ENCODE results near the gene NLE1. TPM values are rescaled to one million over a fixed set of nuclear protein-coding genes. Genes with fewer than 3 reads are reported as not detected.
A peak's percentile ranks its signal among the peaks of the same experiment; 100 is the strongest.
"Not testable (repeated sequence)": the region's sequence is repeated elsewhere in the genome, so short reads cannot be mapped to it uniquely, and the experiment has no call there.

The NLE1 gene
- total and polyA plus RNA-seq, 4 donors, result 4.5 to 10.4 (median 5.8) TPM

DNA sequence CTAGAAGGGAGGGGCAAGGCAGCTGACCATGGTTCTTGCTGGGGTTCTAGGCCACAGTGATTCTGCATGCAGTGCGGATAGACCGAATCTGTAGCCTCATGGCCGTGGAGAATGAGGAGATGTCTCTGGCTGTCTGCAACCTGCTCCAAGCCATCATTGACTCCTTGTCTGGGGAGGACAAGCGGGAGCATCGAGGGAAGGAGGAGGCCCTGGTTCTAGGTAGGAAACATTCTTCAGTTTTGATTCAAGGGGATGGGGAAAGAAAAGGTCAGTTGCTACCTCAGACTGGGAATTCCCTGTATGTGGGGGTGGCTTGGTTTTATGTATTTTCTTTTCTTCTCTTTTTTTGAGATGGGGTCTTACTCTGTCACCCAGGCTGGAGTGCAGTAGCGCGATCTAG is 13.1 kb upstream of the NLE1 start:
- no peak for ATAC-seq (ENCODE audit: low FRiP score)
- no peaks in the 10 kb centered on the region for H3K27me3 ChIP-seq (ENCODE audit: control insufficient read depth in 1 of 2, insufficient read depth in 2 of 2, low read length in 1 of 2)
- H3K9me3 ChIP-seq (ENCODE audit: control insufficient read depth, low read length), result no peaks in the 10 kb centered on the region
- no peaks in the 10 kb centered on the region for H3K4me1 ChIP-seq (ENCODE audit: control insufficient read depth in 1 of 2, insufficient read depth in 2 of 2, low read length in 2 of 2)
- no peak overlapping the region for H3K4me3 ChIP-seq (ENCODE audit: low read length in 2 of 2)
- WGBS, 2 donors, result 93% methylated on average over 7 of the region's 7 CpGs
- H3K27ac ChIP-seq (ENCODE audit: low read depth in 1 of 2, low read length in 2 of 2), result no peak overlapping the region
- H3K36me3 ChIP-seq (ENCODE audit: control insufficient read depth in 1 of 2, insufficient read depth in 2 of 2, low read length in 1 of 2), result no peaks in the 10 kb centered on the region
- intact Hi-C loops (cut with DNase I), result no loop called here
- no peak for DNase-seq

DNA sequence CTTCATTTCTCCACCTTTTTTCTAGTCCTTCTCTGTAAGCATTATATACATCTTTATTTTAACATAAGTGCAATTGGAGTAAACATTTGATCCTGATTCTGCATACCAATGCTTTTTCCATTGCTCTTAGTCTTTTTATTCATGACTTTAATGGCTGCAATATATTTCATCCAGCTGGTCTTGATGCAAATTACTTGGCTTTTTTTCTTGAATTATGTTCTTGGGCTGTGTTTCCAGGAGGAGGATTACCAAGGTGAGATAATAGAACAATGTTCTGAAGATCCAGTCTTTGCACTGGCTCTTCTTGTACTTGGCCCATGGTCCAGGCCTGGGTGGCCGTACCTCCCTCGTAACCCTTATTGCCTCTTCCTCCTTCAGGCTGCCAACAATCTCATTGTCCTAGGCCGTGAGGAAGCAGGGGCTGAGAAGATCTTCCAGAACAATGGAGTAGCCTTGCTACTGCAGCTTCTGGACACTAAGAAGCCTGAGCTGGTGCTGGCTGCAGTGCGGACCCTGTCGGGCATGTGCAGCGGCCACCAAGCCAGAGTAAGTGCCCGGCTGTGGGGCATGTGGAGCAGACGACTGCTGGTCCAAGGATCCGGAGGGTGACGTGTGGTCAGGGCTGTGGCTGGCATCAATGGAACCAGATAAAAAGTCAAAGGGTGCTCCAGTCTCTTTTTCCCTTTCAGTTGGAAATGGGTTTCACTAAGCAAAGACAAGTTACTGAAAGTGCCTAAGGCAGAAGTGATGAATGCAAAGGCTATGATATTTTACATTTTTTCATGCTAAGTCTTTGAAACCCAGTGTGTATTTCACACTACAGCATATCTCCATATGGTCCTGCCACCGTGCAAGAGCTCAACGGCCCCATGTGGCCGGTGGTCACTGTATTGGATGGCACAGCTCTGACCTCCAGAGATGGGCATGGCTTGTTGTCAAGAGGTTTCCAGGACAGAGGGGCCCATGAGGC is 12.4 kb upstream of the NLE1 start:
- no peak overlapping the region for H3K27ac ChIP-seq (ENCODE audit: low read depth in 1 of 2, low read length in 2 of 2)
- intact Hi-C loops (cut with DNase I), result no loop called here
- H3K9me3 ChIP-seq (ENCODE audit: control insufficient read depth, low read length), result no peaks in the 10 kb centered on the region
- H3K4me3 ChIP-seq (ENCODE audit: low read length in 2 of 2), result no peak overlapping the region
- H3K4me1 ChIP-seq (ENCODE audit: control insufficient read depth in 1 of 2, insufficient read depth in 2 of 2, low read length in 2 of 2), result no peaks in the 10 kb centered on the region
- ATAC-seq (ENCODE audit: low FRiP score) (no peak), DNase-seq (peak in 1 of 2 donors; percentile 46)
- no peaks in the 10 kb centered on the region for H3K27me3 ChIP-seq (ENCODE audit: control insufficient read depth in 1 of 2, insufficient read depth in 2 of 2, low read length in 1 of 2)
- no peaks in the 10 kb centered on the region for H3K36me3 ChIP-seq (ENCODE audit: control insufficient read depth in 1 of 2, insufficient read depth in 2 of 2, low read length in 1 of 2)
- WGBS, 2 donors, result 87 to 88% methylated on average over 13 of the region's 13 CpGs

DNA sequence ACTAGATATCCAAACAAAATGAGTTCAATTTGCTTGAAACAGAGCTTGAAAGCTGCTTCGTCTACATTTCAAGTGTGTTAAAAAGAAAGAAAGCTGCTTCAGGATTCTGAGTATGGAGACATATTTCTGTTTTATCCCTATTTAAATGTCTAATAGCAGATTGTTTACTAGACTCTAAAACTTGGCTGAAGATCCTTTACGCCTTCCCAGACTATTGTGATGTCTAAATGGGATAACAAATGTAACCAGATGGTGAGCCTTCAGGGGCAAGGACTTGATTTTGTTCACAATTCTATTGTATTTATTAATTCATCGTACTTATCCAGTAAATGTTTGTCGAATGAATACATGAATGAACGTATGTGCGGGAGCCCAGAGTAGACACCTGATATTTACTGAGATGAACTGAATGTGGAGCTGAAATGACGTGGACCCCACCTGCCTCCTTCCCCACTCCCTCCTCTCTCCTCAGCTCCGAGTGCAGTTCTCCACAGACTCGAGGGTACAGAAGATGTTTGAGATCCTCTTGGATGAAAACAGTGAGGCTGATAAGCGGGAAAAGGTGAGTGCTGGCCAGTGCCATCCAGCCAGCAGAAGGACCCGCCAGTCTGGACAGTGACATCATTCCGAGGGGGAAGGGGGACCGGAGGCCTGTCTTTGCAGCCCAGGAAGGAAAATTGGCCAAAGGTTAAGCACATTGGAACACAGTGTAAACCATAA is 10.5 kb upstream of the NLE1 start:
- ATAC-seq (ENCODE audit: low FRiP score) (no peak), DNase-seq (no peak)
- Histone ChIP-seq H3K36me3 (ENCODE audit: control insufficient read depth in 1 of 2, insufficient read depth in 2 of 2, low read length in 1 of 2) (no peaks in the 10 kb centered on the region), H3K27ac (ENCODE audit: low read depth in 1 of 2, low read length in 2 of 2) (no peak overlapping the region), H3K4me1 (ENCODE audit: control insufficient read depth in 1 of 2, insufficient read depth in 2 of 2, low read length in 2 of 2) (no peaks in the 10 kb centered on the region), H3K4me3 (ENCODE audit: low read length in 2 of 2) (no peak overlapping the region), H3K27me3 (ENCODE audit: control insufficient read depth in 1 of 2, insufficient read depth in 2 of 2, low read length in 1 of 2) (no peaks in the 10 kb centered on the region), H3K9me3 (ENCODE audit: control insufficient read depth, low read length) (no peaks in the 10 kb centered on the region)
- intact Hi-C loops (cut with DNase I), result no loop called here
- 70 to 71% methylated on average over 13 of the region's 13 CpGs for WGBS, 2 donors

DNA sequence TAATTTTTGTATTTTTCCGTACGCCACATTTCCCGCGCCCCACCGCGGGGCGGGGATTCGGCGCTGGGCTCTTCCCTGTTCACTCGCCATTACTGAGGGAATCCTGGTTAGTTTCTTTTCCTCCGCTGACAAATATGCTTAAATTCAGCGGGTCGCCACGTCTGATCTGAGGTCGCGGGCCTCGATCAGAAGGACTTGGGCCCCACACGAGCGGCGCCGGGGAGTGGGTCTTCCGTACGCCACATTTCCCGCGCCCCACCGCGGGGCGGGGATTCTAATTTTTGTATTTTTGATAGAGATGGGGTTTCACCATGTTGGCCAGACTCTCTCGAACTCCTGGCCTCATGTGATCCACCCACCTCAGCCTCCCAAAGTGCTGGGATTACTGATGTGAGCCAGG is 9.0 kb upstream of the NLE1 start:
- H3K4me3 ChIP-seq (ENCODE audit: low read length in 2 of 2); DNase-seq; H3K9me3 ChIP-seq (ENCODE audit: control insufficient read depth, low read length); ATAC-seq (ENCODE audit: low FRiP score); intact Hi-C loops (cut with DNase I); H3K4me1 ChIP-seq (ENCODE audit: control insufficient read depth in 1 of 2, insufficient read depth in 2 of 2, low read length in 2 of 2); H3K27me3 ChIP-seq (ENCODE audit: control insufficient read depth in 1 of 2, insufficient read depth in 2 of 2, low read length in 1 of 2); H3K36me3 ChIP-seq (ENCODE audit: control insufficient read depth in 1 of 2, insufficient read depth in 2 of 2, low read length in 1 of 2); H3K27ac ChIP-seq (ENCODE audit: low read depth in 1 of 2, low read length in 2 of 2): not testable (repeated sequence)
- 88 to 90% methylated on average over 29 of the region's 29 CpGs for WGBS, 2 donors

DNA sequence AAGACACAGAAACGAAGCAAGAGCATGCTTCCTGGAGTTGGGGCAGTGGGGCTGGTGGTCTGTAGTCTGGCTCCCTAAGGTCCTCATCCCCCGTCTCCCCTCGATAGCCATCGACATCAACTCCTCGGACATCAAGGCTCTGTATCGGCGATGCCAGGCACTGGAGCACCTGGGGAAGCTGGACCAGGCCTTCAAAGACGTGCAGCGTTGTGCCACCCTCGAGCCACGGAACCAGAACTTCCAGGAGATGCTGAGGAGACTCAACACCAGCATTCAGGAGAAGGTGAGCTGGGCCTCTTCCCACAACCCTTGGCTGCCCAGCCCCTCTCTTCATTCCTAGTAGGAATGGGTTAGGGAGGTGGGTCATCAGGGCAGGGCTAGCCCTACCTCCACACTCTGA is 7.8 kb upstream of the NLE1 start:
- Histone ChIP-seq H3K4me1 (ENCODE audit: control insufficient read depth in 1 of 2, insufficient read depth in 2 of 2, low read length in 2 of 2) (no peaks in the 10 kb centered on the region), H3K9me3 (ENCODE audit: control insufficient read depth, low read length) (no peaks in the 10 kb centered on the region), H3K36me3 (ENCODE audit: control insufficient read depth in 1 of 2, insufficient read depth in 2 of 2, low read length in 1 of 2) (no peaks in the 10 kb centered on the region), H3K4me3 (ENCODE audit: low read length in 2 of 2) (no peak overlapping the region), H3K27me3 (ENCODE audit: control insufficient read depth in 1 of 2, insufficient read depth in 2 of 2, low read length in 1 of 2) (no peaks in the 10 kb centered on the region), H3K27ac (ENCODE audit: low read depth in 1 of 2, low read length in 2 of 2) (no peak overlapping the region)
- intact Hi-C loops (cut with DNase I), result no loop called here
- DNase-seq (no peak), ATAC-seq (ENCODE audit: low FRiP score) (no peak)
- 90 to 94% methylated on average over 11 of the region's 11 CpGs for WGBS, 2 donors

DNA sequence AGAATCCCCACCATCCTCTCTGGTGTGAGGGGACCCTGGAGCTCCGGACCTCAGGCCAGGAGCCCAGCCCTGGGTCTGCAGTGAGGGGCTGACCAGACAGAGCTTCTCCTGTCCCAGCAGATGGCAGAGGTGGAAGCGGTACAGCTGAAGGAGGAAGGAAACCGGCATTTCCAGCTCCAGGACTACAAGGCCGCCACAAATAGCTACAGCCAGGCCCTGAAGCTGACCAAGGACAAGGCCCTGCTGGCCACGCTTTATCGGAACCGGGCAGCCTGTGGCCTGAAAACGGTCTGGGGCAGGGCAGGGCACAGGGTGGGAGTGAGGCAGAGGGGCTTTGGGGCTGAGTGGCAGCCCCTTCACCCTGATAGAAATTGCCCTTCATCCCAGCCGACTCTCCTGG is 6.0 kb upstream of the NLE1 start:
- ATAC-seq (ENCODE audit: low FRiP score), result no peak
- 84 to 90% methylated on average over 9 of the region's 9 CpGs for WGBS, 2 donors

DNA sequence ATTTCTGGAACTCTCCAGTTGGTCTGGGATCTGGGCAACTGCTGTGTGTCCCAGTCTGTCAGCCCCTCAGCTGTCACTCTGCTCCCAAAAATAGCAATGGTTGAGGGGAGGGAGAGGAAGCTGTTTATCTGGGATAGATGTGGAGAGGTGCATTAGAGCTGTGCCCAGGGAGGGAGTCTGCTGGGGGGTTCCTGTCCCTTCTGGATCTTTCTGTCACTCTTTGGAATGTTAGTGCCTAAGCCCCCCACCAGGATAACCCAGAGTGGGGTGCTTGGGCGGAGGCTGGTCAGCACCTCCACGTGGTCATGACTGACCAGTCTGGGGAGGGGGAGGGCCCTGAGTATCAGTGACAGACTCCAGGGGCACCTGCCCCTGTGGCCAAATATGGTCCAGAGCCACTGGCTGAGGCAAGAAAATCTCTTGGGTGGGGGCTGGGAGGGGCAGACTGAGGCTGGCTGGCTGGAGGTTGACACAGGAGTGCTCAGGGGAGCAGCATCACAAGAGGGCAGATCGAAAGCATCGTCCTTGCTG is 5.3 kb upstream of the NLE1 start, which contains the start of gene UNC45B:
UNC45B (plus strand) TSS at position 443 of the 531 bp plus-strand sequence. CDS start 447 bp downstream, outside the sequence.
- no peak within 1 kb of the TSS for H3K27ac ChIP-seq (ENCODE audit: low read depth in 1 of 2, low read length in 2 of 2)
- H3K27me3 ChIP-seq (ENCODE audit: control insufficient read depth in 1 of 2, insufficient read depth in 2 of 2, low read length in 1 of 2), result no peaks in the 10 kb centered on the region
- no peak for DNase-seq
- H3K4me1 ChIP-seq (ENCODE audit: control insufficient read depth in 1 of 2, insufficient read depth in 2 of 2, low read length in 2 of 2), result no peaks in the 10 kb centered on the region
- H3K36me3 ChIP-seq (ENCODE audit: control insufficient read depth in 1 of 2, insufficient read depth in 2 of 2, low read length in 1 of 2), result no peaks in the 10 kb centered on the region
- H3K4me3 ChIP-seq (ENCODE audit: low read length in 2 of 2), result no peak within 1 kb of the TSS
- intact Hi-C loops (cut with DNase I), result no loop called here
- no peak for ATAC-seq (ENCODE audit: low FRiP score)
- WGBS, 2 donors, result 45 to 47% methylated on average over 4 of the region's 4 CpGs
- no peaks in the 10 kb centered on the region for H3K9me3 ChIP-seq (ENCODE audit: control insufficient read depth, low read length)

More for the DNA sequence above, 6.0 kb upstream of the NLE1 start:
- no peaks in the 10 kb centered on the region for H3K36me3 ChIP-seq (ENCODE audit: control insufficient read depth in 1 of 2, insufficient read depth in 2 of 2, low read length in 1 of 2)
- no peaks in the 10 kb centered on the region for H3K9me3 ChIP-seq (ENCODE audit: control insufficient read depth, low read length)
- no peak overlapping the region for H3K27ac ChIP-seq (ENCODE audit: low read depth in 1 of 2, low read length in 2 of 2)
- no peaks in the 10 kb centered on the region for H3K4me1 ChIP-seq (ENCODE audit: control insufficient read depth in 1 of 2, insufficient read depth in 2 of 2, low read length in 2 of 2)
- DNase-seq, result no peak
- intact Hi-C loops (cut with DNase I), result no loop called here
- H3K27me3 ChIP-seq (ENCODE audit: control insufficient read depth in 1 of 2, insufficient read depth in 2 of 2, low read length in 1 of 2), result no peaks in the 10 kb centered on the region
- no peak overlapping the region for H3K4me3 ChIP-seq (ENCODE audit: low read length in 2 of 2)

DNA sequence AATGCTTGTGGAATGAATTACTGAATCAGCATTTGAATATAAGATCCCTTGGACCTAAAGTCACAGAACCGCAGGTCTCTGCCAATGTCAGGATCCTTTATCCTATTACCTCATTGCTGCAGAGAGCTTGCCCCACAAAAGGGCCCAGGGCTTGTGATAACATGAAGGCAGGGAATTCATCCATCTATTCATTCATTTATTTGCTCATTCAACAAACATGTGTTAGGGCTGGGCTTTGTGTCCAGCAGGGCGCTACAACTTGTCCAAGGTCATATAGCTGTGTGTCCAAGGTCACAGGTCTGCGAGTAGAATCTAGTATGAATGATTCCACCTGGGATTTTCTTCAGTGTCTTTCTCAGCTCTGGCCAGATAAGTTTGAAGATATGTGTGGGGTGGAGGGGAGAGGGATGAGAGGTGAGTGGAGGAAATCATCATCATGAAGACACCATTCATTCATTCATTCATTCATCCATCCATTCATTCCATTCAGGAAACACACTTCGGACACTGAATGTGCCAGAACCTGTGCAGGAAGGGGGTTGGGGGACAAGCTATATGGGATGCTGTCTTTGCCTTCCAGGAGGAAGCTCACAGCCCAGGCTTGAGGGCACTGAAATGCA is 4.2 kb upstream of the NLE1 start:
- Histone ChIP-seq H3K4me1 (ENCODE audit: control insufficient read depth in 1 of 2, insufficient read depth in 2 of 2, low read length in 2 of 2) (no peaks in the 10 kb centered on the region), H3K4me3 (ENCODE audit: low read length in 2 of 2) (no peak overlapping the region), H3K36me3 (ENCODE audit: control insufficient read depth in 1 of 2, insufficient read depth in 2 of 2, low read length in 1 of 2) (no peaks in the 10 kb centered on the region), H3K27ac (ENCODE audit: low read depth in 1 of 2, low read length in 2 of 2) (no peak overlapping the region), H3K27me3 (ENCODE audit: control insufficient read depth in 1 of 2, insufficient read depth in 2 of 2, low read length in 1 of 2) (no peaks in the 10 kb centered on the region), H3K9me3 (ENCODE audit: control insufficient read depth, low read length) (no peaks in the 10 kb centered on the region)
- intact Hi-C loops (cut with DNase I), result no loop called here
- DNase-seq (no peak), ATAC-seq (ENCODE audit: low FRiP score) (no peak)
- 74 to 75% methylated on average over 4 of the region's 4 CpGs for WGBS, 2 donors
